HG03457 (cell line): ENCODE data around the gene NHS.

Experiments
- ATAC-seq: cut with Tn5 transposase; IDR thresholded peaks from one replicate; pipeline ENCODE4 v1.9.1; 2021; ENCODE audit warnings: moderate number of reproducible peaks; ENCODE audit not compliant: unreplicated experiment

NHS gene

DNA sequence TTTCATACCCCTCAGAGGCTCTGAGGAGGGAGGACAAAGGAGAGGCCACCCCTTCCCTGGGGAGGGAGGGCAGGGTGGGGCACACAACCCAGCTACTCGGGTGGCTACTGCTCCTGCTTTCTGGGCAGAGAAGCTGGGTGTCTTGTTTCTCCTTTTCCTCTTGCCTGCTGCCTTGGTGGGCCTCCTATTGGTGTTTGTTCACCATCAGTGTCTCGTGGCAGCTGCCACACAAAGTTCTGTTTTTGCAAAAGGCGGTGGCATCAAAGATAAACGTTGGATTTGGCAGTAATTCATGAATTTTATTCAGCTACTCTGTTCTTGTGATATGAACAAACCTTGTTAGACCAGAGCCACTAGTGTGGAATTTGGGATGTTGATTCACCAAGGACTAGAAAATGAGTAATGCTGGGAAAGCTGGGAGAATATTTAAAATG, 209.3 kb downstream of the NHS start:
- no peak for ATAC-seq

DNA sequence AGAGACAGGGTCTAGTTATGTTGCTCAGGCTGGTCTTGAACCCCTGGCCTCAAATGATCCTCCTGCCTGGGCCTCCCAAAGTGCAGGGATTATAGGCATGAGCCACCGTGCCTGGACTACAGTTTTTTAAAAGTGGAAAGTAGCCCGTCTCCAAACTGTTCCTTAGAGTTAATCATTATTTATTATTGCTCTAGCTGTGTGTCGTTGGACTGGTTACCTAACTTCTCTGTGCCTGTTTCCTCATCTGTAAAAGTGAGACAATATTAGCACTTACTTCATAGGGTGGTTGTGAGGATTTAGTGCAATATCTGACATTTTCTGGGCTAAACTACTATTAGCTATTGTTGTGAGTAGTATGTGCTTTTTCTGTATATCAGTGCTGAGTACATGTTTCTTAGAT, 210.0 kb downstream of the NHS start:
- no peak for ATAC-seq

DNA sequence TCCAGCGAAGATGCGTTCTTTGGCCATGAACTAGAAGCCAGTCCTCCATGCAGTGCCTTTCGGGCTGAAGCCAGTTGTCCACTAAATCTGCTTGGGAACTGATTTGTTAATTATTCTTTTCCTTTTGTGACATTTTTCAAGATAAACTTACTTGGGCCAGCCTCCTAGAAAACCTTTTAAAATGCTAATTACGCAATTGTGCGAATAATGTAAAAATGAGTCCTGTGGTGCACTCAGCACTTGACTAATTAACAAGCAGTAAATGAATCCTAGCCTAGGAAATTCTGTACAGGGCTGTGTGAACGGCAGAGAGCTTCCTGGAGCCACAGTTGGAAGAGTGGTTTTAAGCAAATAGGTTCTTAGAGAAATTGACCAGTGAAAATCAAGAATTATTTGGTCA, 212.4 kb downstream of the NHS start:
- ATAC-seq: no peak

DNA sequence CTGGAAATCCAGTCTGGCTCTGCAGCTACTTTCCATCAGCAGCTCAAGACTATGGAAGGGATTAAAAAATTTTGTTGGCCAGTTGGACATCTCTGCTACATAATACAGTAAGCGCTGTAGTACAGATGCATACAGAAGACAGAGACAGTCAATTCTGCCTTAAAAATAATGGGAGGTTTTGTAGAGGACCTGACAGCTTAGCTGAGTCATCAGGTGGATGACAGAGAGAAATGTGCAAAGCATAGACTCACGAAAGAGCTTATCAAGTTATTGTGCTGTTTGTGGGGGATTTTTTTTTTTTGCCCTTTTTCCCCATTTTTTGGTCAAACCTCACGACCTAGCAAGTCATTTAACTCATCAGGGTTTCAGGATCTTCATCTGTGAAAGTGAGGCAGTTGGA, 213.3 kb downstream of the NHS start:
- ATAC-seq: no peak

- no peak for ATAC-seq
Measured at GRCh38 chrX:17590892-17591740, 216.1 kb downstream of the NHS start.

- no peak for ATAC-seq
Measured at GRCh38 chrX:17591741-17592110, 216.7 kb downstream of the NHS start.

DNA sequence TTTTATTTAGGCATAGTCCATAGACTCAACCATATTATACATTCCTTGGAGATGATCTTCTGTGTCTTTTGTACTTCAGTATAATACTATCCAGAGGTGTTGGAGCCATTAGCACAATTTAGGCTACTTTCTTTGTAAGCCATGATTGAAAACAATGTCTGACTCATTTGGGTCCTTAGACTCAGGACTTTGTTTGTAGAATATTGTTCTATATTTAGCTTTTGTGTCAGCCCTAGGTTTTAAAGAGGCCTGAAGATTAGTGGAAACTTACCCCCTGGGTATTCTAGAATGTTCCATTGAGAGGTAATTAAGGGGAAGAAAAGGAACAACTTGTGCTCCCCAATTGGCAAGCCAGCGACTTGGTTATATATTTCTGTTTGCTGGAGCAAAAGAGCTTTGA, 217.1 kb downstream of the NHS start:
- ATAC-seq: no peak

- ATAC-seq: no peak
Measured at GRCh38 chrX:17594693-17595092, 219.7 kb downstream of the NHS start.

- ATAC-seq: peak; percentile 57
Measured at GRCh38 chrX:17595456-17596035, 220.5 kb downstream of the NHS start.

DNA sequence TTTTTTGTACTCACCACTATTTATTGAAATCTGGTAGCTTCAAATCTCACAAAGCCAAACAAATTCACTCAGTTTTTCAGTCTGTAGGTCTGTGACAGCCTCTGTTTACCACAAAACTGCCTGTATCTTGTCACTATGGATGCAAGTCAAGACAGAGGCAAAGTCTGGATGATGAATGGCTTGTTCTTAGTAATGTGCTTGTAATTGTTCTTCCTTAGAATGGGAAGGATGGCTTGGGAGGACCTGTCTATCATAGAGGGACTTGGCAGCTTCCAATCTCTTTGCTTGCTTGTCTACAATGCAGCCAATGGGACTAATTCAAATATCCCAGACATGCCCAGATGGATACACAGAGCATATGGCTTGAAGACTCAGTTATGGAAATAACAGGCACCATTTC, 221.1 kb downstream of the NHS start:
- no peak for ATAC-seq

DNA sequence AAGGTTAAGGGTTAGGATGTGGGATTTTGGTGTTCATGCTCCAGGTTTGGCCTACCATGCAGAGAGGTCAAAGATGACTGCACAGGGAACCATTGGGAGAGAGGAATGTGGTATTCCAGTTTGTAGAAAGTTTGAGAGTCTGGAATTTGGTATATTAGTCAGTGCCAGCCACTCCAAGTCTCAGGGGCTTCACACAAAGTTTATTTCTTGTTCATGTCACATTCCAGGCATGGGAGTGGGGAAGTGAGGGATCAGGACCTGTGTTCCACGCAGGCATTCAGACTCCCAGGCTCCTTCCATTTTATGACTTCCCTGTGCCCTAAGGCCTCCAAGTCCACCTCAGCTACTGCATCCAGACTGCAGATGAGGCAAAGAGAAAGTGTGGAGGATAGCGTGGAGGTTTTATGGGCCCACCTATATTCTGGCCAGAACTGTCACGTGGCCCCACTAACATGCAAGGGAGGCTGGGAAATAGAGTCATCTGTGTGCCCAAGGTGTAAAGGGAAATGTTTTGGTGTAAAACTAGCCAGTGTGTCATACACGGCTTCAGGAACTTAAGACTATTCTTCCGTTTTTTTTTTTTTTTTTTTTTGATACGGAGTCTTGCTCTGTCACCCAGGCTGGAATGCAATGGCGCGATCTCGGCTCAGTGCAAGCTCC, 221.7 kb downstream of the NHS start:
- no peak for ATAC-seq

GRCh38 chrX:17597327-17597726, 222.3 kb downstream of the NHS start:
- ATAC-seq: no peak

GRCh38 chrX:17597836-17598439, 222.9 kb downstream of the NHS start:
- no peak for ATAC-seq

DNA sequence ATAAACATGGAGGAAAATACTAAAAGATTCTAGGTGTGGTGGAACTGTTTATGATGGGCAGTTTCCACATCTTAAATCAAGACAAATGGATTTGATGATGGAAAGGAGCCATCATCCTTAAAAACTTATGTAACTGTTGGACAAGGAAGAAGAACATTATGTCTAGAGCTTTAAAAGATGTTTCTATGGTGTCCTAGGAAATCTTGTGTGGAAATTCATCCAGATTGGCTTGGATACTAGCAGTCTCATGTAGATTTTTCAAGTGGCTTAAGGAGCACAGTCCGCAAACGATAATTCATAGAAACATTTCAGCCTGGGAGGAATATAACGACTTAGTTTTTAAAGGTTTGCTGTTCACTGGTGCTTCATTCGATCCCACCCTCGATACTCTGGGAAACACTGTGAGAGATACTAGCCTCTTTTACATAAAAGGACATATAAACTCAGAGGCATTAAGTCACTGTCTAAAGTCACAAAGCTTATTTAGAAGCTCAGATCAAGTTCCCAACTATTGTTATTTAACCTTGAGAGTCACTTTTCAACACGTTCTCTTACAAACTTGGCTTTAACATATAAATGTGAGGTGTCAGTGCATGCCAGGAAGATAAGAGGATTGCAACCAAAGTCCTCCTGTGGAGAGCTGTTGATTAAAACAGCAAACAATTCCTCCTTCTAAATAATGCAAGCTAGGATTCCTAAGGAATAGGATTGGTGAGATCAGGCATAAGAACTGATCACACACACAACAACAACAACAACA, 226.6 kb downstream of the NHS start:
- ATAC-seq: no peak

DNA sequence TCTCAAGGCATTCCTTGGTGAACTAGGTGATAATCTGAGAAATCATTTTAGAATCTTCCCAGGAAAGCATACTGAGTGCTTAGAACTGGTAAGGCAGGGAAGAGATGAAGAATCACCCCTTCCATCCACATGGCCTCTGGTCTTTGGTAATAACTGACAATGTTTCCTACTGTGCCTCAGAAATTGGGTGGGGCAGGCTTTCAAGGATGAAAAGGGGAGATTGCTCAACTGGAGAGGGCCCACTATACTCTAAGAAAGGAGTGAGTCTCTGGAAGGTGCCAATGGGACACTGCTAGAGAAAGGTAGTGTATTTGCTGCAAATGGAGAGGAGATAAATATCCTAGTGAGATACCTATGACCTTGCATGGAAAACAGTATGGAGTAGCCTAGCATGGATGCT, 227.2 kb downstream of the NHS start:
- ATAC-seq: no peak

- ATAC-seq: no peak
Measured at GRCh38 chrX:17603196-17603595, 228.2 kb downstream of the NHS start.

DNA sequence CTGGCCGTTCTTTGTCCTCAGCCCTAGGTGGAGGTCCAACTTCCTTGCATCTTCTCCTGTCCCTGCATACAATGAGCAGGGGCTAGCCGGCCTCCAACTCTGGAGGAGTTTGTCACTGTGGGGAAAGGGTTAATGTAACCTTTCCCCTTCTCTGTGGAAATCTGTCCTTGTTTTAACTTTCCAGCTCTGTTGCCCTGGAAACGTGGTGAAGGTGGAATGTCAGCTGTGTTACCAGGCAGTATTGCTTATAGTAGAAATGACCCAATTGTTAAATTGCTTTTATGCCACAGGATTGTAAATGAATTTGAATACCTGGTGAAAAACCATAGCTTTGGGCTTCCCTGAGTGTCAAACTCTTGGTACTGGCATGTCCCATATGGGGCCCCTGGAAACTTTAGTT, 230.7 kb downstream of the NHS start:
- no peak for ATAC-seq

- ATAC-seq: no peak
Measured at GRCh38 chrX:17606231-17606630, 231.2 kb downstream of the NHS start.

DNA sequence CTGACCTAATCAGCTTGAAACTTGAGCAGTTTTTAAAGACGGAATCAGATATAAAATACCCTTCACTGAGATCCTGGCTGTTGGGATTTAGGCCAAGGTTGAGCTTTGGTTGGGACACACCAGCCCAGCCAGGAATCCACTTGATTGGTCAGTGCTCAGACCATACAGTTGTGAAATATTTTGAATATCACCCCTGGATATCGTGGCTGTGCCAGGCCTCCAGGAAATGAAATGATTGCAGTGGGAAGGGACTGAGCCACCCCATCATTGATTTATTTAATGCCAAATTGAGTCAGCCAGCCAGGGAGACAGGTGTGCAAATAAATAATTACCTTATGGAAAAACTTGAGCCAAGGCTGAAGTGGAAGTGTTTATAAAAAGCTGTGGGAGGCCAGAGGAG, 233.9 kb downstream of the NHS start:
- ATAC-seq: no peak

DNA sequence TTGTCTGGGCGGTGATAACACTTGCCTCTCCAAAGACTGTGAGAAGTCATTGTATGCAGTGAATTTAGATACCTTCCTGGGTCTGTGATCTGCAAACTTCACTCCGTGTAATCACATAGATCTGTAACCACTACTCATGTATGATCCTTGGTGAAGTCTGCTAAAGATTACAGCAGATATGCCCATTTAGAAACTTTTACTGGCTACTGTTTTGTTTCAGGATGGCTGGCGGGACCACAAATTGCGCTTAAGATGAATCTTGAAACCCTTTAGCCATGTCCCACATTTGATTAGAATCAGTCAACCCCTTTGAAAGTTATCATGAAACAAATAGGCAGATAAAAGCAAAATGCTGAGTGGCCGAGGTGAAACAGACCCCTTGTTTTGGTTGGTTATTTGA, 235.8 kb downstream of the NHS start:
- ATAC-seq: no peak

- no peak for ATAC-seq
Measured at GRCh38 chrX:17613979-17614588, 239.1 kb downstream of the NHS start.
